GM18505 (cell line): ENCODE data around the gene DMPK.

Experiments
- ATAC-seq: cut with Tn5 transposase; IDR thresholded peaks from one replicate; pipeline ENCODE4 v1.9.1; 2021; ENCODE audit not compliant: unreplicated experiment
- POLR2A ChIP-seq: IDR thresholded peaks from 4 replicates; pipeline ENCODE4 v1.6.1; 2011; ENCODE audit warnings: borderline replicate concordance; ENCODE audit not compliant: insufficient read depth, insufficient read length; ENCODE audit errors: extremely low read depth

The DMPK gene

DNA sequence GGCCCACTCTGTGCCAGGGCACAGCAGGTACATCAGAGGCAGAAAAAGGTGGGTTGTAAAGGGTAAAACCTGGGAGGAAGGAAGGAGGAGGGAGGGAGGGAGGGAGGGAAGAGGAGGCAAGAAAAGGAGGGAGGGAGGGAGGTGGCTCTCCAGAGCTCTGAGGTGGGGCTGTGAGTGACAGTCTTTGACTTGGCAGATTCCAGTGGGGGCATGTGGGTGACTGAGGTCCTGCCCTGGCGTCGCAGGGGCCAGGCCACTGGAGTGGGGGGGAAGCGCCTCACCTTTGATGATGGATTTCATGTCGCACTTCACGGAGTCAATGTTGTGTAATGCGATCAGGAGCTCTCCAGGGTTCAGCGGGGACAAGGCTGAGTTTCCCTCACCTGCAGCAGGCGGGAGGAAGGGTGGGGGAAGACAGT, 38.8 kb upstream of the DMPK start:
- no peak for ATAC-seq
- no peak for TF ChIP-seq POLR2A

DNA sequence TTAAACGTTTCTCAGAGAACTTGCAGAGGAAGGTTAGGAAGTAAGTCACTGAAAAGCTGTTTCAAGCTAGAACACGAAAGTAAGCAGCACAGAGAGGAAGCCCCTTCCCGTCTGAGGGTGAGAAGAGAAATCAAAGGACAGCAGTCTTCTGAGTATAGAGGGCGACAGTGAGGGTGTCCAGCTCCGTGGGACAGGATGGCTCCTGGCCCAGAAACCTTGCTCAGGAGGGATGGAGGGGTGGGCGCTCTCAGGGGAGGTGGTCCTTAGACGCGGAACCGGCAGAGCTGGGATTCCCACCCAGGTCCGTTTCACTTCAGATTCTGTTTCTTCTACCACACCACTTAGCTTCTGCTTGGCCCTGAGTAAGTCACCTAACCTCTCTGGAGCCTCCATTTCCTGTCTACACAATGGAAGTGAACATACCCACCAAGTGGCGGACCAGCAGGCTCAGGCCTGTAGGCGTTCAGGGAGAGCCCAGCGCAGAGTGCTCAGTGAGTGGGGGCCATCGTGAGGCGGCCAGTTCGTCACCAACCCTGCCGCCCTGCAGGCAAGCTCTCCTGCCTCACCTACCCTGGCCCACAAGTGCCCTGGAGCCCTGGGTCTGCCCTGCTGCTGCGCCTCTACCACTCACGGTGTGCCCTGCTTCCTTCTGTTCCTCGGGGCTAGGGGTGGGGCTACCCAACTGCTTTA, 38.3 kb upstream of the DMPK start:
- no peak for ATAC-seq
- TF ChIP-seq POLR2A: no peak

DNA sequence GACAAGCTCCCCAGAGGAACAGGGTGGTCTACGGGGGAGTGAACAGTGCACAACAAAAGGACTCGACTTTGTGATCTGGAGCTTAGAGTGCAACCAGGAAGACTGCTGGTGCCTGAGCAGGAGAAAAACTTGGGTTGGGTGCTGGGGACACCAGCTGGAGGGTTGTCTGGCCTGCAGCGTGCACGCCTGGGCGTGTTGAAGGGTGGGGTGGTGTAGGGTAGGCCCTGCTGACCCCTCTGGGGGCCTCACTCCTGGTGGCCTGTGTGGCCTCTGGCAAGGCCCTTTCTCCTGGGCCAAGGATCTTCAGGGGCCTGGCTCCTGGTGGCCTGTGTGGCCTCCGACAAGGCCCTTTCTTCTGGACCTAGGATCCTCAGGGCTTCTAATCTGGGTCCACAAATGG, 37.5 kb upstream of the DMPK start:
- ATAC-seq: no peak

DNA sequence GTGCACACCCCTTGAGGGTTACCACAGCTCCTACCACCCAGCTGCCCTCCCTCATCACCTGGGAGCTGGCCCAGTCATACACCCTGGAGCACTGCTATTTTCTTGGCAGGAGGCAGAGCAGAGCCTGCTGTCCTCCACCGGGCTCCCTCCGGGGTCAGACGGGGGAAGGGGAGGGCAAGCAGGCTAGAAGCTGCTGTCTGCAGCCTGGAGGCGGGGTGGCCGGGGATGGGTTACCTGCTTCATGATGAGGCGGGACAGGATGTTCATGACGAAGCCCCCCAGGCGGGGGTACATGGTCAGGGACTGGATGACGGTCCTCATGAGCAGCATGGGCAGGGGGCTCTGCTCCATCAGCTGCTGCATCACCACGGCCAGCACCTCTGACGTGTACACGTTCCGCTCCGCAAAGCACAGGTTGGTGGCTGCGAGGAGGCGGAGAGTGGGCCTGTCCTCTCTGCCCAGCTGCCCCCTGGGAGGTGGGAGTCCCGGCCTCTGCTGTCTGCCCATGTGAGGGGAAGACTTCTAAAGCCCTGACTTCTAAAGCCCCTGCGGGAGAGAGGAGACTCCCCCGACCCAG, 35.5 kb upstream of the DMPK start:
- no peak for TF ChIP-seq POLR2A
- no peak for ATAC-seq

More for the DNA sequence above, 37.5 kb upstream of the DMPK start:
- no peak for TF ChIP-seq POLR2A

DNA sequence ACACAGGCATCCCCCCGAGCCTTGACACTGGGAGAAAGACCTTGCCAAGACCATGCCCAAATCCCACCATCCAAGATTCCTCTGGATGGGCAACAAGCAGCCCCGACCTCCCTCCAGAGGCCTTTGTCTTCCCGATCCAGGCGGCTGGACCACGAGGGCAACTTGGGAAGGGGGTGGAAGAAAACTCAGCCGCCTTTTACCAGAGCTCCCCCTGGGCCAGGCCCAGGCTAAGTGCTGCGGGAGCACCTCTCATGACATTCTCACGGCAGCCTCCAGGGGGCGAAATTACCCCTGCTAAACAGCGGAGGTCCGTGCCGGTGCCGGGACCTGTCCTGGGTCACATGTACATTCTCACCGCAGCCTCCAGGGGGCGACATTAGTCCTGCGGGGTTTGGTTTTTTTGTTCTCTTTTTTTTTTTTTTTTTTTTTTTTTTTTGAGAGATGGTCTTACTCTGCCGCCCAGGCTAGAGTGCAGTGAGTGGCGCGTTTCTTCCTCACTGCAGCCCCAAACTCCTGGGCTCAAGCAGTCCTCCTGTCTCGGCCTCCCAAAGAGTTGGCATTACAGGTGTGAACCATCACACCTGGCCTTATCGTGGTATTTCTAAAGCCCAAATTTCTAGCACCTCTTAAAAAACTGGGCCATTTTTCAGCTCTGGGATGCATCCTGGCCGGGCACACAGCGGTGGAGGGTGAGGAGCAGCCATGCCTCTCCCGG, 34.9 kb upstream of the DMPK start:
- TF ChIP-seq POLR2A: no peak
- peak; percentile 58 for ATAC-seq

DNA sequence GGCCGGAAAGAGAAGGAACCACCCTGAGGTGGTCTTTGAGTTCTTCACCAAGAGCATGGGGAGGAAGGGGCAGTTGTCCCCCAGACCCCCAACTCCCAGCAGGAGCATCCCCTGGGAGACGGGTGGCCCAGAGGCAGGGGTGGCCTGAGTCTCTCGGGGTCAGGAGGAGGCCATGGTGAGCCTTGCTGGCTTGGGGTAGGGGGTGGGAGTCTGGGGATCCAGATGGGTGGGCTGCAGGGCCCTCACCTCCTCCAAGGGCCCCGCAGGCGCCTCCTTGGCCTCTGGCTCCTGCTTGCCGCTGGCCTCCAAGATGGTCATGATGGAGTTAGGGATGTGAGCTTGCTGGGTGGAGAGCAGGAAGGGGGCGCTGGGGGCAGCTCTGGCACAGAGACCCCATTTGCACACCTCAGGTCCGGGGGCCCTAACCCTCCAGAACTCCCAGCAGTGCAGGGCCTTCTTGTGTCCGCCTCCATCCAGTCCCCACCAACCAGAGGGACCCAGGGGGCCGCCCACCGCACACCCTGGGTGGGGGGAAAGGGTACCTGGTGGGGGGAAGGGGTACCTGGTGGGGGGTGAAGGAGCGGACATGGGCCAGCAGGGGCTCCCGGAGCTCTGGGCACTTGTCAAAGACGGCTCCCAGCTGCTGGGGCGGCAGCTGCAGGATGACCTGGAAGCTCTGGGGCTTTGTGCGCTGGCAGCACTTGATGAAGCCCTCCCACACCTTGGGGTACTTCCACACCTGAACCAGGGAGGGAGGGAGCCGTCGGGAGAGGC, 34.1 kb upstream of the DMPK start:
- TF ChIP-seq POLR2A: no peak
- no peak for ATAC-seq

DNA sequence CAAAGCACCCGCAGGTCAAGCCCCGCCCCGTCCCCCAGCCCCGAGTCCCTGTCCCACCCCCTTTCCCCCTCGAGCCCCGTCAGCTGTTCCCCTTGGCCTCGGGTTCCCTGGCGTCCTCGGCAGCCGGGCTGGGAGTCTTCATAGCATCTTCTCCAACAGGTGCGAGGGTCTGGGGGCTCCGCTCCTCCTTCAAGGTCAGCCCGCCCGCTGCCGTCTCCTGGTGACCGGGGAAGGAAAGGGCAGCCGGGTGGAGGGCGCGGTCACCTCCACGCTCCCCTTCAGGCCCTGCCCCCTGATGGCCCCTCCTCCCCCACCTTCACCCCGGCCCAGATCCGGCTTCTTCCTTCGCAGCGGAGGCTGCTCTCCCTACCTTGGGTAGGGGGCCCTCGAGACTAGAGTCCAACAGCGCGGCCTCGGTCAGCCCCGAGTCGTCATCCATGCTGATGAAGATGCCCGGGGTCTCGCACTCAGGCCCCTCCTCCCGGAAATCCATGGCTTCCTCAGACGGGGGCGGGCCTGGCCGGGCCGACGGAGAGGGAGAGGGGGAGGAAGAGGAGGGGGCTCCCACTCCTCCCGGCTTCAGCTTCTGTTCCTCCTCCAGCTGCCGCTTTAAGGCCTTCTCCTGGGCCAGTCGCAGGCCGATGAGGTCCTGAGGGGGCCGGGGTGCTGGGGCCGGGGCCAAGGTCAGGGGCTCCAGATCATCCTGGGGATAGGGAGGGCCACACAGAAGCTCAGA, 33.4 kb upstream of the DMPK start:
- no peak for TF ChIP-seq POLR2A

DNA sequence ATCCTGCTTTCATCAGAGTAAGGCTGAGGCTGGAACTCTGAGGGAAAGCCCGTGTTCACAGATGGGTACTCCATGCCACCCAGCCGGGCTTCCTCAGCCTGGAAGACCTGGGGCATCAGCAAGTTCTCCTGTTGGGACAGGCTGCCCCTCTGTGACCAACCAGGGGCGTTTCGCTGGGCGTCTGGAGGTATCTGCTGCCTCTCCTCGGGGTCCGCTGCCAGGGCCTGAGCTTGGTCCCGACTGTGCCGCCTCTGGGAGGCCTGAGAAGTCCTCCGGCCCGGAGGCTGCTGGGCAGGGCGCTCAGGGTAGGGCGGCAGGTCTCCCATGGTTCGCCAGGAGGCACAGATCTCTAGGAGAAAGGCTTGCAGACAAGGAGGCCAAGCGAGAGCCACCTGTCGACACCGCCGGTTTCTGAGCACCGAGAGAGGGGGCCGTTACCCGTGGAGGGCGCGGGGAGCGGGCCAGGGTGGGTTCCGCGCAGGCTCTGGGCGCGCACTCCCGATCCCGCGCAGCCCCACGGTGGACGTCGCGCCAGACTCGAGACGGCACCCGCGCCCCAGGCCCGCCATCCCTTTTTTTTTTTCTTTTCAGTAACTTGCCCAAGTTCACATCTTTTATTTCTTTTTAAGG, 32.7 kb upstream of the DMPK start, which contains the start of gene RSPH6A:
RSPH6A (minus strand) TSS at position 458 of the 630 bp plus-strand sequence; CDS start at position 326, 132 bp downstream.
- ATAC-seq: no peak
- TF ChIP-seq POLR2A: no peak

More for the DNA sequence above, 33.4 kb upstream of the DMPK start:
- ATAC-seq: no peak

DNA sequence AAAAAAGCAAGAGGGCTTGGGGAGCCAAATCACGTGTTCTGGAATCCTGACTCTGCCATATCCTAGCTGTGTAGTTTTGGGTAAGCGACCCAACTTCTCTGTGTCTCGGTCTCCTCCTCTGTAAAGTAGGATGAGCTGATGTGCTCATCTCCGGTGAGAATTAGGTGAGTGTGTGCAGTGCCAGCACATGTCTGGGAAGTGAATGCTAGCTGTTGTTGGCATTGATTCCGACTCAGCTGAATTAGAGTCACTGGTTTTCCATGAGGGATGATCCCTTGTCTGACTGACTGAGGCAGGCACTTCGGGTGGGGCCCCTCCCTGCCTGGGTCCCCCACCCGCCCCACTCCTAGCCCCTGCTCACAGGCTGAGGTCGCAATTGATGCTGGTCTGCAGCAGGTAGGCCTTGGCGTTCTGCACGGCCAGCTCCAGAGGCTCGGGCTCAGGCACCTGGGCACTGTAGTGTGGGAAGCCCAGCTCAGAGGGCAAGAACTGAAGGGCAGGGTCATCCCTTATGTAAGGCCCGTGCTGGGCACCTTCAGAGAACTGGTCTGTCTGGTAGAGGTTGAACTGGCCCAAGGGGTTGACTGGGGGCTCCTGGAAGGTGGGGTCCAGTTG, 32.0 kb upstream of the DMPK start:
- TF ChIP-seq POLR2A: no peak
- no peak for ATAC-seq

DNA sequence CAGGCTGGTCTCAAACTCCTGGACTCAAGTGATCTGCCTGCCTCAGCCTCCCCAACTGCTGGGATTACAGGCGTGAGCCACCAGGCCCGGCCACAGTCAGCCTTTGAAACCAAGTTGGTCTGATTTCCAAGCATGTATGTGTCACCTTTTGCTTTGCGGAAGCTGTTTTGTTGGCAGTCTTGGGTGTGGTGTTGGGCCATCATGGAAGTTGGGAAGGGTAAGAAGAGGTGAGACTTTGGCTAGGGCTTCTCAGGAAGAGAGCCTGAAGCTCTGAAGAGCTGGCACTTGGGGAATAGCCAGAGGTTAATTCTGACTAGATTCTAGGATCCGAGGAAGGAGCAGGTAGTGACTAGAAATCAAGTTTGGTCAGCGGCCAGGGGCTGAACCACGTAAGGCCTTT, 30.0 kb upstream of the DMPK start:
- no peak for TF ChIP-seq POLR2A
- ATAC-seq: no peak

DNA sequence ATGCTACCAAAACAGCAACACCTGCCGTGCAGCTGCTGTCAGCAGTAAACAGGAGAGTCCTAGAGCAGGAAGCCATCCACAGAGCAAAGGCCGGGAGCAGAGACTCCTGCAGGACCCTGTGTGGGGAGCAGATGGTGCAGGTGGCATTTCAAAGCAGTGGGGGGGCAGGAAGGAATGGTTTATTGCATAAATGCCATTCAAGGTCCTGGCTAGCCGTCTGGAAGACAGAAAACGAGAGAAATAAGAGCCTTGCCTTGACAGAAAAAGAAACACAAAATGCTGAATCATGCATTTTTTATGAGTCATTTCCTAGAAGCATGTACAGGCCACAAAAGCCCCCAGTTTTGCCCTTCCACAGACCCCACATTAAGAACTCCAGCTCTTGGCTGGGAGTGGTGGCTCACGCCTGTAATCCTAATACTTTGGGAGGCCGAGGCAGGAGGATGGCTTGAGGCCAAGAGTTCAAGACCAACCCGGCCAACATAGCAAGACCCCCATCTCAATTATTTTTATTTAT, 27.4 kb upstream of the DMPK start:
- TF ChIP-seq POLR2A: no peak

DNA sequence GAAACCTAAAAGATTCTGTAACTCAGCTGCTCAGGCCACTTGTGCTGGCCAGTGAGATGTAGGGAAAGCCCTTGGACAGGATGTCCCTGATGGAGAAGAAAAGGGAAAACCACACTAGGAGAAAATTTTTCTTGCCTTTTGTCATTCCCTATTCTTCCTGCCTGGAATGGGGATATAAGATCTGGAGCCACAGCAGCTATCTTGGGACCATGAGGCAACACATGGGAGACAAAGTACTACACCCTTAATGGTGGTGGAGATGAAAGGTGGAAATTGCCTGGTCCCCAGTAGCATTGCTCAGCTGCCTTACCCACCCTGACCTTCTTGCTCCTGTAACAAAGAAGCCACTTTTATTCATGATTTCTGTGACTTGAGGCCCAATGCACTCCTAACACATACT, 23.4 kb upstream of the DMPK start:
- no peak for TF ChIP-seq POLR2A
- no peak for ATAC-seq

More for the DNA sequence above, 27.4 kb upstream of the DMPK start:
- no peak for ATAC-seq
